OCI-LY3 (cell line): ENCODE measurements around the gene DOCK2.

Experiments used
- H2AFZ ChIP-seq: fragments of 200-600, 300-600 bp; shearing (Covaris generic); 2 replicates; pipeline ENCODE4 v1.6.0; 2014; ENCODE audit warnings: antibody characterized with exemption, low read depth, low read length
- H3K27ac ChIP-seq: fragments of 200-600, 300-600 bp; sonication (generic); 2 replicates; pipeline ENCODE4 v1.5.1; 2014; ENCODE audit warnings: mild to moderate bottlenecking, low read length, moderate library complexity, mixed read lengths
- H3K27me3 ChIP-seq: fragments of 200-600, 300-600 bp; sonication (generic); 2 replicates; pipeline ENCODE4 v1.6.1; 2014; ENCODE audit warnings: low read depth, low read length, mixed read lengths
- H3K36me3 ChIP-seq: fragments of 200-600, 300-600 bp; sonication (generic); replicated peaks from 2 replicates; pipeline ENCODE3; 2014; ENCODE audit warnings: low read depth, low read length, mixed read lengths
- H3K4me1 ChIP-seq: fragments of 300-600, 200-600 bp; sonication (generic); 2 replicates; pipeline ENCODE4 v1.6.1; 2014; ENCODE audit warnings: low read length, mixed read lengths
- H3K4me2 ChIP-seq: fragments of 200-600, 300-600 bp; sonication (generic); 2 replicates; pipeline ENCODE4 v1.6.1; 2014; ENCODE audit warnings: low read length, mixed read lengths
- H3K4me3 ChIP-seq: fragments of 300-600, 200-600 bp; sonication (generic); 2 replicates; pipeline ENCODE4 v1.5.1; 2014; ENCODE audit warnings: antibody characterized with exemption, mild to moderate bottlenecking, low read length, moderate library complexity
- H3K79me2 ChIP-seq: fragments of 300-600, 200-600 bp; shearing (Covaris generic); 2 replicates; pipeline ENCODE4 v1.6.1; 2014; ENCODE audit warnings: mild to moderate bottlenecking, low read length, mixed read lengths
- H3K9ac ChIP-seq: fragments of 300-600, 200-600 bp; shearing (Covaris generic); 2 replicates; pipeline ENCODE4 v1.6.0; 2014; ENCODE audit warnings: mild to moderate bottlenecking, low read length, moderate library complexity
- H3K9me3 ChIP-seq: fragments of 200-600, 300-600 bp; shearing (Covaris generic); 2 replicates; pipeline ENCODE4 v1.6.1; 2014; ENCODE audit warnings: low read length, mixed read lengths; ENCODE audit not compliant: insufficient read depth
- H4K20me1 ChIP-seq: fragments of 200-600, 300-600 bp; sonication (generic); 2 replicates; pipeline ENCODE4 v1.6.1; 2016; ENCODE audit warnings: low read length, mixed read lengths; ENCODE audit not compliant: insufficient read depth
- EZH2phosphoT487 ChIP-seq: fragments of 200-600 bp; shearing (Covaris generic); IDR thresholded peaks from 2 replicates; pipeline ENCODE4 v1.6.1; 2018; ENCODE audit warnings: antibody characterized with exemption, mixed run types, low read depth
- TF ChIP-seq, protein P1 (sequence below): fragments of 200-600, 300-600 bp; sonication (generic); IDR thresholded peaks from 2 replicates; pipeline ENCODE4 v1.5.1; 2014; ENCODE audit warnings: antibody characterized with exemption, low read length, low read depth

Gene DOCK2

DNA sequence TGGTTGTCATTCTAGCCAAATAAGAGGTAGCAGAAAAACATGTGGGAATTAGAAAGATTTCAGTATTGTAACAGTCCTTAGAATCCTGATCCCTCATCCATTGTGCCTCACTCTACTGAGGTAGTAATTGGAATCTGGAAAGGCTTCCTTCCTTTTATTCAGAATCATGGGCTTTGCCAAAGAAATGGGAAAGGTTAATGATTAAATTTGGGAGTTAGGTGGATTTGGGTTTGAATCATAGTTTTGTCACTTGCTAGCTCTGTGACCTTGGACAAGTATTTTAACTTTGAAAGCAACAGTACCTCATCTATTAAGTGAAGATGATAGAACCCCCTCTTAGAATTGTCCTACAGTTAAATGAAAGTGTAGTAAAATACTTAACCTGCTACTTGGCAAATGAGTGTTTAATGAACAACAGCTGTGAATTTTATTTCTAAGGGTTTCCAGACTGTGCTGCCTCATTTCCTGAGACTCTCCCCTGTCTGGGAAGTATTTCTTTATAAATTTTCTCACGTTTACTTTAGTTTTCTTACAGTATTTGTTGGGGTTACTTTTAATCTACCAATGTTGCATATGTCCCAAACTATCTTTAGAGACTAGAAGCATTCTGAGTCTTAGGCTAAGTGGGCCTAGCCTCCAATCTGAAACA, 41.8 kb upstream of the DOCK2 start:
- peaks cover 76% of the 10 kb centered on the region for H3K36me3 ChIP-seq
- H3K4me3 ChIP-seq, result no peak overlapping the region

GRCh38 chr5:169599451-169599850, 37.6 kb upstream of the DOCK2 start:
- Histone ChIP-seq H3K27ac (no peak overlapping the region), H3K4me3 (no peak overlapping the region), H4K20me1 (no peaks in the 10 kb centered on the region), H3K4me2 (no peak overlapping the region), H3K4me1 (peaks cover 6% of the 10 kb centered on the region; the same call in 1 of the 2 replicates), H3K36me3 (peaks cover 79% of the 10 kb centered on the region), H3K9me3 (no peaks in the 10 kb centered on the region), H3K9ac (no peak overlapping the region), H3K79me2 (no peaks in the 10 kb centered on the region), H2AFZ (no peak overlapping the region), H3K27me3 (no peaks in the 10 kb centered on the region)
- no peak for TF ChIP-seq EZH2phosphoT487
- TF ChIP-seq, protein P1, sequence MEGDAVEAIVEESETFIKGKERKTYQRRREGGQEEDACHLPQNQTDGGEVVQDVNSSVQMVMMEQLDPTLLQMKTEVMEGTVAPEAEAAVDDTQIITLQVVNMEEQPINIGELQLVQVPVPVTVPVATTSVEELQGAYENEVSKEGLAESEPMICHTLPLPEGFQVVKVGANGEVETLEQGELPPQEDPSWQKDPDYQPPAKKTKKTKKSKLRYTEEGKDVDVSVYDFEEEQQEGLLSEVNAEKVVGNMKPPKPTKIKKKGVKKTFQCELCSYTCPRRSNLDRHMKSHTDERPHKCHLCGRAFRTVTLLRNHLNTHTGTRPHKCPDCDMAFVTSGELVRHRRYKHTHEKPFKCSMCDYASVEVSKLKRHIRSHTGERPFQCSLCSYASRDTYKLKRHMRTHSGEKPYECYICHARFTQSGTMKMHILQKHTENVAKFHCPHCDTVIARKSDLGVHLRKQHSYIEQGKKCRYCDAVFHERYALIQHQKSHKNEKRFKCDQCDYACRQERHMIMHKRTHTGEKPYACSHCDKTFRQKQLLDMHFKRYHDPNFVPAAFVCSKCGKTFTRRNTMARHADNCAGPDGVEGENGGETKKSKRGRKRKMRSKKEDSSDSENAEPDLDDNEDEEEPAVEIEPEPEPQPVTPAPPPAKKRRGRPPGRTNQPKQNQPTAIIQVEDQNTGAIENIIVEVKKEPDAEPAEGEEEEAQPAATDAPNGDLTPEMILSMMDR, result no peak

More for the DNA sequence above, 41.8 kb upstream of the DOCK2 start:
- no peak overlapping the region for H3K4me2 ChIP-seq
- H3K4me1 ChIP-seq, result peaks cover 6% of the 10 kb centered on the region; the same call in 1 of the 2 replicates
- TF ChIP-seq, protein P1, result no peak
- no peak for TF ChIP-seq EZH2phosphoT487
- no peaks in the 10 kb centered on the region for H3K9me3 ChIP-seq
- H3K27me3 ChIP-seq, result no peaks in the 10 kb centered on the region
- H3K79me2 ChIP-seq, result no peaks in the 10 kb centered on the region
- H4K20me1 ChIP-seq, result no peaks in the 10 kb centered on the region
- H2AFZ ChIP-seq, result no peak overlapping the region
- no peak overlapping the region for H3K9ac ChIP-seq
- no peak overlapping the region for H3K27ac ChIP-seq

- no peak overlapping the region for H3K4me3 ChIP-seq
- H3K79me2 ChIP-seq, result no peaks in the 10 kb centered on the region
- no peaks in the 10 kb centered on the region for H3K27me3 ChIP-seq
- peaks cover 61% of the 10 kb centered on the region for H3K36me3 ChIP-seq
- no peak overlapping the region for H3K4me2 ChIP-seq
- no peaks in the 10 kb centered on the region for H3K9me3 ChIP-seq
- no peak for TF ChIP-seq EZH2phosphoT487
- TF ChIP-seq, protein P1, result no peak
- no peak overlapping the region for H3K27ac ChIP-seq
- H3K4me1 ChIP-seq, result peaks cover 13% of the 10 kb centered on the region
- 0 out of 2 replicates have a peak, but pooled peaks cover 3% of the 10 kb centered on the region for H4K20me1 ChIP-seq
- H2AFZ ChIP-seq, result no peak overlapping the region
- H3K9ac ChIP-seq, result no peak overlapping the region
Observed at GRCh38 chr5:169602535-169602934, 34.5 kb upstream of the DOCK2 start.

- H4K20me1 ChIP-seq, result 0 out of 2 replicates have a peak, but pooled peaks cover 3% of the 10 kb centered on the region
- peaks cover 4% of the 10 kb centered on the region; the same call in 1 of the 2 replicates for H3K9me3 ChIP-seq
- H3K36me3 ChIP-seq, result peaks cover 32% of the 10 kb centered on the region
- H3K9ac ChIP-seq, result no peak overlapping the region
- H3K27me3 ChIP-seq, result no peaks in the 10 kb centered on the region
- no peaks in the 10 kb centered on the region for H3K79me2 ChIP-seq
- TF ChIP-seq, protein P1, result no peak
- no peak for TF ChIP-seq EZH2phosphoT487
- no peak overlapping the region for H3K27ac ChIP-seq
- H3K4me2 ChIP-seq, result no peak overlapping the region
- no peak overlapping the region for H3K4me3 ChIP-seq
- H2AFZ ChIP-seq, result no peak overlapping the region
- peaks cover 15% of the 10 kb centered on the region for H3K4me1 ChIP-seq
Observed at GRCh38 chr5:169606279-169606678, 30.8 kb upstream of the DOCK2 start.
